ENCODE measurements around the gene VIL1.

GRCh38 chr2:218445602-218446001, 26.7 kb downstream of the VIL1 start:
- no peak for TF ChIP-seq CTCF (conservative IDR thresholded peaks at IDR 0.05)
- no peak for TF ChIP-seq EZH2 (IDR thresholded peaks at IDR 0.05; ENCODE audit: low read depth)
